HEK293 (cell line): ENCODE measurements around the gene IL9.

Experiments used
- CTCF ChIA-PET: fragments of 350-600 bp; formaldehyde crosslinking; extraction: SDS; loops from one replicate; lab custom pipeline; 2021; ENCODE audit warnings: antibody characterized with exemption; lab: Yijun Ruan, JAX
- POLR2A ChIA-PET: fragments of 300-600 bp; formaldehyde crosslinking; extraction: SDS; loops from one replicate; lab custom pipeline; 2020; ENCODE audit warnings: antibody characterized with exemption, inconsistent platforms; lab: Yijun Ruan, JAX
- H3K27ac ChIP-seq: fragments of 200-500 bp; sonication (Bioruptor generic); 2 replicates; pipeline ENCODE4 v1.5.1; 2014; ENCODE audit warnings: low read depth, low read length, control low read depth, inconsistent platforms; ENCODE audit errors: extremely low read depth
- H3K36me3 ChIP-seq, 2 experiments: fragments of 200-500 bp in 1 of 2; sonication (Bioruptor generic) in 1 of 2; 1 replicate in 1 of 2; 2 replicates in 1 of 2; pipeline ENCODE4 v1.5.1; 2014 to 2017; ENCODE audit warnings: inconsistent platforms in 2 of 2, low read length in 2 of 2; ENCODE audit not compliant: control insufficient read depth in 2 of 2, insufficient read depth in 1 of 2
- H3K4me1 ChIP-seq: fragments of 200-500 bp; sonication (Bioruptor generic); 2 replicates; pipeline ENCODE4 v1.5.1; 2014; ENCODE audit warnings: mild to moderate bottlenecking, low read length, inconsistent platforms; ENCODE audit not compliant: control insufficient read depth, insufficient read depth
- H3K4me3 ChIP-seq: 2 replicates; pipeline ENCODE4 v1.5.1; 2011; ENCODE audit warnings: low read depth, mild to moderate bottlenecking, control low read depth, low read length, moderate library complexity
- H3K9me3 ChIP-seq: fragments of 200-500 bp; sonication (Bioruptor generic); 2 replicates; pipeline ENCODE4 v1.5.1; 2014; ENCODE audit warnings: low read depth, low read length, inconsistent platforms; ENCODE audit not compliant: control insufficient read depth, insufficient read depth
- AEBP2 ChIP-seq: fragments of 450-650 bp; formaldehyde crosslinking; IDR thresholded peaks from 2 replicates; pipeline ENCODE4 v1.5.1; 2016; ENCODE audit warnings: missing biosample characterization, missing genetic modification characterization, borderline replicate concordance
- BCL11B ChIP-seq: fragments of 450-650 bp; formaldehyde crosslinking; IDR thresholded peaks from 2 replicates; pipeline ENCODE4 v1.5.1; 2016; ENCODE audit warnings: low read depth, missing biosample characterization, missing genetic modification characterization
- TRIM28 ChIP-seq: IDR thresholded peaks from 2 replicates; pipeline ENCODE4 v1.6.1; 2011; ENCODE audit warnings: low read length, control low read depth, borderline replicate concordance
- ZBTB26 ChIP-seq: fragments of 450-650 bp; formaldehyde crosslinking; optimal IDR thresholded peaks from 2 replicates; pipeline ENCODE3; 2016; ENCODE audit warnings: missing biosample characterization, mild to moderate bottlenecking, missing genetic modification characterization
- ZNF138 ChIP-seq: fragments of 450-650 bp; formaldehyde crosslinking; IDR thresholded peaks from 2 replicates; pipeline ENCODE4 v1.5.1; 2016; ENCODE audit warnings: missing biosample characterization, missing genetic modification characterization, borderline replicate concordance
- ZNF2 ChIP-seq: fragments of 450-650 bp; formaldehyde crosslinking; IDR thresholded peaks from 2 replicates; pipeline ENCODE4 v1.5.1; 2016; ENCODE audit warnings: missing biosample characterization, missing genetic modification characterization
- ZNF214 ChIP-seq: fragments of 450-650 bp; formaldehyde crosslinking; IDR thresholded peaks from 2 replicates; pipeline ENCODE4 v1.5.1; 2017; ENCODE audit warnings: missing biosample characterization, mild to moderate bottlenecking, missing genetic modification characterization, borderline replicate concordance
- ZNF394 ChIP-seq: fragments of 450-650 bp; formaldehyde crosslinking; IDR thresholded peaks from 2 replicates; pipeline ENCODE4 v1.5.1; 2016; ENCODE audit warnings: missing biosample characterization, missing genetic modification characterization, mild to moderate bottlenecking, moderate library complexity, borderline replicate concordance
- ZNF426 ChIP-seq: fragments of 450-650 bp; formaldehyde crosslinking; IDR thresholded peaks from 2 replicates; pipeline ENCODE4 v1.5.1; 2017; ENCODE audit warnings: missing biosample characterization, missing genetic modification characterization, mild to moderate bottlenecking, inconsistent platforms, moderate library complexity
- ZNF518A ChIP-seq: fragments of 450-650 bp; formaldehyde crosslinking; conservative IDR thresholded peaks from 2 replicates; pipeline ENCODE4 v1.5.1; 2016; ENCODE audit warnings: low read depth, missing biosample characterization, missing genetic modification characterization
- ZNF549 ChIP-seq: fragments of 450-650 bp; IDR thresholded peaks from 2 replicates; pipeline ENCODE4 v1.5.1; 2018; ENCODE audit warnings: missing biosample characterization, missing genetic modification characterization, mild to moderate bottlenecking, inconsistent platforms, moderate library complexity
- ZNF639 ChIP-seq: fragments of 450-650 bp; formaldehyde crosslinking; IDR thresholded peaks from 2 replicates; pipeline ENCODE4 v1.5.1; 2016; ENCODE audit warnings: missing biosample characterization, missing genetic modification characterization
- ZNF664 ChIP-seq: fragments of 450-650 bp; formaldehyde crosslinking; IDR thresholded peaks from 2 replicates; pipeline ENCODE4 v1.5.1; 2016; ENCODE audit warnings: missing biosample characterization, missing genetic modification characterization
- ZNF692 ChIP-seq: fragments of 450-650 bp; formaldehyde crosslinking; IDR thresholded peaks from 2 replicates; pipeline ENCODE4 v1.5.1; 2016; ENCODE audit warnings: missing biosample characterization, missing genetic modification characterization
- ZNF768 ChIP-seq: fragments of 450-650 bp; formaldehyde crosslinking; IDR thresholded peaks from 2 replicates; pipeline ENCODE4 v1.5.1; 2018; ENCODE audit warnings: missing biosample characterization, mild to moderate bottlenecking, missing genetic modification characterization
- ZNF791 ChIP-seq: fragments of 450-650 bp; formaldehyde crosslinking; IDR thresholded peaks from 2 replicates; pipeline ENCODE4 v1.5.1; 2016; ENCODE audit warnings: missing biosample characterization, missing genetic modification characterization
- ZNF830 ChIP-seq: fragments of 450-650 bp; IDR thresholded peaks from 2 replicates; pipeline ENCODE4 v1.5.0; 2018; ENCODE audit warnings: missing biosample characterization, missing genetic modification characterization, low read depth, mild to moderate bottlenecking, moderate library complexity

Gene IL9

GRCh38 chr5:135915466-135916001 is 19.9 kb upstream of the IL9 start (continued):
- TF ChIP-seq ZNF692 = no peak
- TF ChIP-seq ZNF639 (tag by site-specific recombination) = no peak
- TF ChIP-seq, all 188 proteins: peak for 0

GRCh38 chr5:135913713-135914626 is 18.3 kb upstream of the IL9 start:
- ChIA-PET CTCF (interaction anchor here (0.6 to 1.2 kb wide), 2 partner anchors 12 to 345 kb away, joined by 3 to 4 read pairs; no protein-coding TSS in a partner anchor), POLR2A (no interaction called here)
- no peak for TF ChIP-seq ZNF768 (tag by site-specific recombination)
- no peak for TF ChIP-seq ZNF2
- no peak for TF ChIP-seq ZNF138 (tag by site-specific recombination)
- no peak for TF ChIP-seq ZNF791 (tag by site-specific recombination)
- TF ChIP-seq ZNF518A (tag by site-specific recombination) = no peak
- TF ChIP-seq ZNF664 (tag by site-specific recombination) = no peak
- TF ChIP-seq ZNF214 (tag by site-specific recombination) = no peak
- Histone ChIP-seq H3K9me3 (no peaks in the 10 kb centered on the region), H3K4me3 (no peak overlapping the region), H3K36me3 (no peaks in the 10 kb centered on the region), H3K4me1 (no peaks in the 10 kb centered on the region), H3K27ac (no peak overlapping the region)

- Histone ChIP-seq H3K36me3 (no peaks in the 10 kb centered on the region), H3K9me3 (no peaks in the 10 kb centered on the region), H3K4me1 (peaks cover 18% of the 10 kb centered on the region), H3K27ac (no peak overlapping the region), H3K4me3 (no peak overlapping the region)
- POLR2A ChIA-PET = no interaction called here
- CTCF ChIA-PET = interaction anchor here (0.7 to 1.3 kb wide), 7 partner anchors 10 to 353 kb away, joined by 3 to 6 read pairs (median 3); no protein-coding TSS in a partner anchor
- TF ChIP-seq BCL11B (tag by site-specific recombination) = no peak
- TF ChIP-seq ZNF830 (tag by site-specific recombination) = no peak
- no peak for TF ChIP-seq ZBTB26 (tag by site-specific recombination)
- TF ChIP-seq ZNF426 (tag by site-specific recombination) = no peak
- no peak for TF ChIP-seq AEBP2 (tag by site-specific recombination)
- no peak for TF ChIP-seq ZNF394 (tag by site-specific recombination)
- TF ChIP-seq ZNF549 = no peak
- no peak for TF ChIP-seq TRIM28
These were observed 9.5 kb upstream of the IL9 start for GRCh38 chr5:135905144-135905543.
